GM12878 (cell line): Measurements from ENCODE around the gene MYH9. TPM values are rescaled to one million over a fixed set of nuclear protein-coding genes. Genes with fewer than 3 reads are reported as not detected.
A peak's percentile ranks its signal among the peaks of the same experiment; 100 is the strongest.

Experiments used
- ATAC-seq: fragments of 200-7000 bp; cut with Tn5 transposase; 3 replicates; pipeline ENCODE4 v1.9.1; 2020; ENCODE audit warnings: mild to moderate bottlenecking, moderate library complexity
- BruUV-seq: library from RNA; stranded (reverse); fragments of 400-500 nt; replicated peaks from 2 replicates; lab custom pipeline; 2021; lab: Mats Ljungman, UMichigan
- CTCF ChIA-PET: fragments of 300-600 bp; sonication (Branson Sonifier 250); formaldehyde crosslinking; extraction: SDS; loops from one replicate; lab custom pipeline; 2021; ENCODE audit warnings: inconsistent platforms; lab: Yijun Ruan, JAX
- POLR2A ChIA-PET: fragments of 350-600 bp; formaldehyde crosslinking; extraction: SDS; loops from one replicate; lab custom pipeline; 2021; ENCODE audit warnings: inconsistent platforms; lab: Charles Lee
- RAD21 ChIA-PET: fragments of 300-600 bp; sonication (Branson Sonifier 250); formaldehyde crosslinking; loops from one replicate; lab custom pipeline; 2023; ENCODE audit warnings: antibody characterized with exemption; ENCODE audit not compliant: unreplicated experiment; lab: Charles Lee
- SMC1A ChIA-PET: fragments of 300-600 bp; sonication (Branson Sonifier 250); formaldehyde crosslinking; loops from one replicate; lab custom pipeline; 2023; ENCODE audit not compliant: unreplicated experiment, uncharacterized antibody; lab: Charles Lee
- DNase-seq: peaks from one replicate; pipeline ENCODE4 v3.0.0-alpha.2; 2011; ENCODE audit warnings: low read depth, low spot score
- FAIRE-seq: peaks from 3 replicates; lab custom pipeline; 2011; peaks lifted over from hg19 to GRCh38; lab: Jason Lieb, UNC
- H2AFZ ChIP-seq: 2 replicates; pipeline ENCODE4 v1.6.0; 2011; ENCODE audit warnings: low read depth, low read length, control low read depth; ENCODE audit not compliant: control insufficient read depth
- H3K27ac ChIP-seq: 2 replicates; pipeline ENCODE4 v1.5.1; 2011; ENCODE audit warnings: control low read depth; ENCODE audit not compliant: control insufficient read depth, insufficient read depth
- H3K27me3 ChIP-seq, 2 experiments: replicated peaks in 1 of 2; 2 replicates each; pipeline versions ENCODE4 v1.6.0 to v1.6.1; 2011; ENCODE audit warnings: low read length in 1 of 2; ENCODE audit not compliant: control insufficient read depth in 2 of 2, insufficient read depth in 2 of 2
- H3K36me3 ChIP-seq, 2 experiments: 2 replicates each; pipeline ENCODE4 v1.5.1; 2011; ENCODE audit warnings: low read length in 1 of 2; ENCODE audit not compliant: control insufficient read depth in 2 of 2, insufficient read depth in 2 of 2
- H3K4me1 ChIP-seq: 2 replicates; pipeline ENCODE4 v1.6.1; 2011; ENCODE audit warnings: mild to moderate bottlenecking, low read length, moderate library complexity, mixed read lengths; ENCODE audit not compliant: control insufficient read depth, insufficient read depth
- H3K4me2 ChIP-seq: 2 replicates; pipeline ENCODE4 v1.6.0; 2011; ENCODE audit warnings: control low read depth; ENCODE audit not compliant: control insufficient read depth, insufficient read depth
- H3K4me3 ChIP-seq: fragments of 200-600 bp; sonication (generic); 2 replicates; pipeline ENCODE4 v1.5.1; 2016
- H3K79me2 ChIP-seq: 2 replicates; pipeline ENCODE4 v1.6.0; 2011; ENCODE audit warnings: low read length; ENCODE audit not compliant: control insufficient read depth, insufficient read depth
- H3K9ac ChIP-seq: 2 replicates; pipeline ENCODE4 v1.8.0; 2011; ENCODE audit warnings: low read length, control low read depth, mixed read lengths; ENCODE audit not compliant: control insufficient read depth, insufficient read depth
- H3K9me3 ChIP-seq: replicated peaks from 3 replicates; pipeline ENCODE4 v1.5.1; 2011; ENCODE audit warnings: mild to moderate bottlenecking, low read length; ENCODE audit not compliant: control insufficient read depth, insufficient read depth
- H4K20me1 ChIP-seq: 2 replicates; pipeline ENCODE4 v1.6.0; 2011; ENCODE audit not compliant: control insufficient read depth, insufficient read depth
- IKZF1 ChIP-seq: fragments of 450-650 bp; conservative IDR thresholded peaks from 2 replicates; pipeline ENCODE4 v1.6.1; 2017; ENCODE audit warnings: antibody characterized with exemption, mild to moderate bottlenecking
- IRF4 ChIP-seq: IDR thresholded peaks from 2 replicates; pipeline ENCODE4 v1.6.1; 2011; ENCODE audit warnings: low read depth, low read length
- JUND ChIP-seq: IDR thresholded peaks from 2 replicates; pipeline ENCODE4 v1.6.1; 2012; ENCODE audit warnings: low read depth, mild to moderate bottlenecking, low read length, improper control_type of control experiment, moderate library complexity
- MEF2B ChIP-seq: fragments of 450-650 bp; IDR thresholded peaks from 2 replicates; pipeline ENCODE4 v1.6.1; 2018; ENCODE audit warnings: mild to moderate bottlenecking, moderate library complexity; ENCODE audit not compliant: partially characterized antibody, poor library complexity, severe bottlenecking
- MYC ChIP-seq: IDR thresholded peaks from 2 replicates; pipeline ENCODE4 v1.6.1; 2011; ENCODE audit warnings: mild to moderate bottlenecking, low read length, moderate library complexity, inconsistent platforms; ENCODE audit not compliant: insufficient read depth, insufficient replicate concordance, insufficient read length, severe bottlenecking
- RCOR1 ChIP-seq: conservative IDR thresholded peaks from 2 replicates; pipeline ENCODE4 v1.6.1; 2012; ENCODE audit warnings: low read depth, low read length, improper control_type of control experiment
- SIN3A ChIP-seq: IDR thresholded peaks from 2 replicates; pipeline ENCODE4 v1.6.1; 2012; ENCODE audit warnings: low read depth, low read length, improper control_type of control experiment
- SPI1 ChIP-seq: IDR thresholded peaks from 2 replicates; pipeline ENCODE4 v1.6.1; 2011; ENCODE audit warnings: low read depth, mild to moderate bottlenecking, low read length, moderate library complexity, borderline replicate concordance; ENCODE audit not compliant: insufficient read depth
- TAF1 ChIP-seq: IDR thresholded peaks from 2 replicates; pipeline ENCODE4 v1.6.1; 2011; ENCODE audit warnings: mild to moderate bottlenecking, low read depth, low read length, borderline replicate concordance
- ZNF274 ChIP-seq: IDR thresholded peaks from one replicate; pipeline ENCODE4 v1.8.0; 2011; ENCODE audit not compliant: insufficient read length, insufficient read depth
- WGBS: methylation state at CpG from one replicate; pipeline ENCODE4 v1.1.6; 2016; ENCODE audit warnings: low lambda C conversion rate; ENCODE audit not compliant: insufficient replicate concordance, insufficient coverage; ENCODE audit errors: missing lambda C conversion rate; 5-methylcytosine and 5-hydroxymethylcytosine counted together
- in situ Hi-C: fragments of 300-500 bp; cut with MboI; formaldehyde crosslinking; loops from 9 replicates; pipeline ENCODE4 v1.14.3; 2018; ENCODE audit warnings: mixed read lengths
- intact Hi-C: fragments of 100-400 bp; cut with micrococcal nuclease; formaldehyde crosslinking; loops from one replicate; pipeline ENCODE4 v1.14.2; 2022; ENCODE audit not compliant: unreplicated experiment
- polyA plus RNA-seq, 11 experiments: library from polyadenylated mRNA; depleted of rRNA in 4 of 11; unstranded in 6 of 11; stranded (reverse) in 5 of 11; fragments of >200 nt; fragmentation: Nextera tagmentation in 4 of 11; fragmentation: Illumina TruSeq in 1 of 11; extraction: Ambion mirVana in 4 of 11; extraction: Trizol in 1 of 11; gene quantifications; 1 replicate in 1 of 11; 2 replicates in 10 of 11; pipeline versions ENCODE4 v1.2.1 to v1.2.3, GENCODE V29; 2011 to 2016; ENCODE audit warnings: inconsistent platforms in 2 of 11, missing spikeins in 2 of 11, low read depth in 1 of 11
- total RNA-seq, 4 experiments: library from RNA; depleted of rRNA in 3 of 4; stranded (reverse); fragments of >200 nt in 3 of 4; fragmentation: Illumina TruSeq in 1 of 4; extraction: Trizol in 1 of 4; gene quantifications; 2 replicates each; pipeline versions ENCODE4 v1.2.1 to v1.2.3, GENCODE V29; 2013 to 2021
- TF ChIP-seq, protein P1 (sequence below): fragments of 450-650 bp; IDR thresholded peaks from 2 replicates; pipeline ENCODE4 v1.6.1; 2017; ENCODE audit warnings: low read depth, mild to moderate bottlenecking, moderate library complexity
- TF ChIP-seq, protein P2 (sequence below): IDR thresholded peaks from 2 replicates; pipeline ENCODE4 v1.6.1; 2011; ENCODE audit warnings: low read depth, mild to moderate bottlenecking, low read length, moderate library complexity, borderline replicate concordance; ENCODE audit errors: extremely low read depth
- TF ChIP-seq, protein P3 (sequence below): IDR thresholded peaks from 2 replicates; pipeline ENCODE4 v1.6.1; 2012; ENCODE audit warnings: low read depth, low read length, improper control_type of control experiment

MYH9 gene
- total and polyA plus RNA-seq, 10 of the 15 experiments (the other 5 are each of a cell fraction or from before 2014, with no cell fraction given), result 5.1 to 525 (median 145) TPM

DNA sequence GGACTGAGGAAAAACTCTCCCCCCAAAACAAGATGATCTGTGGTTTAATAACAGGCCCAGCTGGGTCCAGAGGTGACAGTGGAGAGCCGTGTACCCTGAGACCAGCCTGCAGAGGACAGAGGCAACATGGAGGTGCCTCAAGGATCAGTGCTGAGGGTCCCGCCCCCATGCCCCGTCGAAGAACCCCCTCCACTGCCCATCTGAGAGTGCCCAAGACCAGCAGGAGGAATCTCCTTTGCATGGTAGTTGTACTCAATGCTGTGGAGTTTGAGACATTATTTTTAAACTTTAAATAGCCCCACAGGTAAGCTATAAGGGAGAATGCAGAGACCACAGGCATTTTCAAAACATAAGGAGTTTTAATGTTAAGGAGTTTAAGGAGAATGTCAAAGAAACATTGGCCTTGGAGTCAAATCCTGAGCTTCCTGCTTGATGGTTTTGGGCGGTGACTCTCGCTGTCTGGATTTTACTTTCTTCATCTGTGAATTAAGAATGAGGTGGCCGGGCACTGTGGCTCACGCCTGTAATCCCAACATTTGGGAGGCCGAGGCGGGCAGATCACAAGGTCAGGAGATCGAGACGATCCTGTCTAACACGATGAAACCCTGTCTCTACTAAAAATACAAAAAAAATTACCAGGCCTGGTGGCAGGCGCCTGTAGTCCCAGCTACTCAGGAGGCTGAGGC lies 128.0 kb downstream of the MYH9 start (continued):
- TF ChIP-seq, protein P1, sequence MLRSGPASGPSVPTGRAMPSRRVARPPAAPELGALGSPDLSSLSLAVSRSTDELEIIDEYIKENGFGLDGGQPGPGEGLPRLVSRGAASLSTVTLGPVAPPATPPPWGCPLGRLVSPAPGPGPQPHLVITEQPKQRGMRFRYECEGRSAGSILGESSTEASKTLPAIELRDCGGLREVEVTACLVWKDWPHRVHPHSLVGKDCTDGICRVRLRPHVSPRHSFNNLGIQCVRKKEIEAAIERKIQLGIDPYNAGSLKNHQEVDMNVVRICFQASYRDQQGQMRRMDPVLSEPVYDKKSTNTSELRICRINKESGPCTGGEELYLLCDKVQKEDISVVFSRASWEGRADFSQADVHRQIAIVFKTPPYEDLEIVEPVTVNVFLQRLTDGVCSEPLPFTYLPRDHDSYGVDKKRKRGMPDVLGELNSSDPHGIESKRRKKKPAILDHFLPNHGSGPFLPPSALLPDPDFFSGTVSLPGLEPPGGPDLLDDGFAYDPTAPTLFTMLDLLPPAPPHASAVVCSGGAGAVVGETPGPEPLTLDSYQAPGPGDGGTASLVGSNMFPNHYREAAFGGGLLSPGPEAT, result no peak

DNA sequence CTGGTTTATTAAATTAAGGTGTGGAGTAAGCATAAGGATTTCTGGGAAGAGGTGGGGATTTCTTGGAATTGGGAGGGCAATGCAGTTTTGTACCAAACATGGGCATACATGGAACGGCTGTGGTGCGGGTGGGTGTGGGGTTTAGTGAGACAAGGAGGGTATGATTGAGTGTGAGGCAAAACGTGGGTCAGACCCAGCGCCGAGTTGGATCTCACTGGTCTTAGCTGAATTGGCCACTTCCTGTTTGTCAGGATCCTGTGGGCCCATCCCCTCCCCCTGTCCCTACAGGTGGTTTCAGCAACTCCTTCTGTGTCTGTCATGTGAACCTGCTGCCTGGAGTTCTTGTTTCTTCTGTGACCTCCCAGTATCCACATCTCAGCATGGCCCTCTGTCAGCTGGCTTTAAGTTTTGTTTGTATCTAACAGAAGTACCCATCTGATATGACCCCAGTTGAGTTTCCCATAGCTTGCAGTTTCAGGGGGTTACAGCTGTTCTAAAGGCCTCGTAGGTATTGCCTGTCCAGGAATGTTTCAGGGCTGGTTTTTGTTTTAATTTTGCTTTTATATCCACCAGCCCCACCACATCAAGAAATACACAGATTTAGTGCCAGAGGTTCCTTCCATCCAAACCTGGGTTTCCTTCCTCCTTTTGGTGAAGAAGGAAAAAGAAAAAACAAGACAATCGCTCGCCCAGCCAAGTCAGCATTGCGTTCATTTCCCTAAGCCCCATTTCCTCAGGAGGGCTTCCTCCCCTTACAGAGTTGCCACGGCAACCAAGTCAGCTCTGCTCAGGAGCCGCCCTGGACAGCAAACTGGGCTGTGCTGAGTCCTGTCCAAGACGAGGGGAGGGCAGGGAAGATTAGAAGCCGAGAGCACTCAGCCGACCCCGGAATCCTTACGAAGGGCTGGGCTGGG lies 128.8 kb downstream of the MYH9 start:
- Histone ChIP-seq H3K9ac (peak overlapping the region; percentile 40; the same call in 1 of the 2 replicates), H3K4me2 (peak overlapping the region; percentile 54), H3K79me2 (peaks cover 8% of the 10 kb centered on the region), H2AFZ (peak overlapping the region; percentile 42; the same call in 1 of the 2 replicates), H3K27ac (peak overlapping the region; percentile 72), H3K27me3 (no peaks in the 10 kb centered on the region), H3K9me3 (no peaks in the 10 kb centered on the region), H4K20me1 (no peaks in the 10 kb centered on the region), H3K4me3 (peak overlapping the region; percentile 41; the same call in 1 of the 2 replicates), H3K36me3 (peaks cover 2 to 20% of the 10 kb centered on the region in 2 experiments; a peak in 3 of 4 replicates), H3K4me1 (peaks cover 23% of the 10 kb centered on the region)
- ChIA-PET POLR2A (interaction anchor here (1.8 kb wide), 1 partner anchor 20 kb away, joined by 5 read pairs; the partner anchor contains the start of gene APOL2), CTCF (interaction anchor here (0.8 to 13.2 kb wide), 7 partner anchors 9 to 66 kb away, joined by 3 to 153 read pairs (median 4); partner anchors contain the start of gene APOL2), SMC1A (interaction anchor here (0.8 to 3.8 kb wide), 5 partner anchors 9 to 50 kb away, joined by 3 to 33 read pairs (median 3); partner anchors contain the start of gene APOL2), RAD21 (interaction anchor here (12.0 kb wide), 1 partner anchor 20 kb away, joined by 100 read pairs; the partner anchor contains the start of gene APOL2)
- FAIRE-seq, result peak; percentile 23
- 67% methylated on average over 16 of the region's 16 CpGs for WGBS
- DNase-seq, result no peak
- ATAC-seq, result peak; percentile 85
- TSS peak; percentile 8 for BruUV-seq
- in situ Hi-C loops, result no loop called here
- intact Hi-C loops, result no loop called here
- TF ChIP-seq, protein P2, sequence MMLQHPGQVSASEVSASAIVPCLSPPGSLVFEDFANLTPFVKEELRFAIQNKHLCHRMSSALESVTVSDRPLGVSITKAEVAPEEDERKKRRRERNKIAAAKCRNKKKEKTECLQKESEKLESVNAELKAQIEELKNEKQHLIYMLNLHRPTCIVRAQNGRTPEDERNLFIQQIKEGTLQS, result no peak
- no peak for TF ChIP-seq TAF1
- TF ChIP-seq, protein P3, sequence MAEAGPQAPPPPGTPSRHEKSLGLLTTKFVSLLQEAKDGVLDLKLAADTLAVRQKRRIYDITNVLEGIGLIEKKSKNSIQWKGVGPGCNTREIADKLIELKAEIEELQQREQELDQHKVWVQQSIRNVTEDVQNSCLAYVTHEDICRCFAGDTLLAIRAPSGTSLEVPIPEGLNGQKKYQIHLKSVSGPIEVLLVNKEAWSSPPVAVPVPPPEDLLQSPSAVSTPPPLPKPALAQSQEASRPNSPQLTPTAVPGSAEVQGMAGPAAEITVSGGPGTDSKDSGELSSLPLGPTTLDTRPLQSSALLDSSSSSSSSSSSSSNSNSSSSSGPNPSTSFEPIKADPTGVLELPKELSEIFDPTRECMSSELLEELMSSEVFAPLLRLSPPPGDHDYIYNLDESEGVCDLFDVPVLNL, result no peak
- TF ChIP-seq ZNF274, result no peak
- TF ChIP-seq SPI1, result peak; percentile 76
- TF ChIP-seq RCOR1, result no peak
- TF ChIP-seq MEF2B, result no peak
- peak; percentile 46; the same call in 1 of the 2 replicates for TF ChIP-seq IKZF1
- TF ChIP-seq MYC, result no peak
- no peak for TF ChIP-seq JUND
- no peak for TF ChIP-seq SIN3A
- TF ChIP-seq IRF4, result 0 out of 2 replicates have a peak, but pooled peaks have one; percentile 34
